Measurements from ENCODE around the gene BARX1.

GRCh38 chr9:93992830-93993229, 37.7 kb upstream of the BARX1 start:
- TF ChIP-seq POLR2A (IDR thresholded peaks at IDR 0.05) (no peak), POLR2AphosphoS5 (IDR thresholded peaks at IDR 0.05) (no peak), CTCF (IDR thresholded peaks at IDR 0.05) (no peak), EP300 (IDR thresholded peaks at IDR 0.05) (no peak)
